Tibial nerve (tissue), 3 donors: ENCODE data around the gene GABRR2.

Experiments used
- POLR2A ChIP-seq, 2 donors: fragments of 450-650 bp; IDR thresholded peaks; one replicate each; pipeline ENCODE4 v1.6.1; 2017; ENCODE audit warnings: antibody characterized with exemption in 2 of 2, mild to moderate bottlenecking in 2 of 2, moderate library complexity in 2 of 2
- TF ChIP-seq, protein P1 (sequence below), 5 experiments: fragments of 200-600 bp in 3 of 5; fragments of 450-650 bp in 2 of 5; sonication (generic) in 3 of 5; IDR thresholded peaks; one replicate each; pipeline ENCODE4 v1.5.1; 2016 to 2019; ENCODE audit warnings: antibody characterized with exemption in 5 of 5, mild to moderate bottlenecking in 3 of 5, moderate library complexity in 2 of 5

DNA sequence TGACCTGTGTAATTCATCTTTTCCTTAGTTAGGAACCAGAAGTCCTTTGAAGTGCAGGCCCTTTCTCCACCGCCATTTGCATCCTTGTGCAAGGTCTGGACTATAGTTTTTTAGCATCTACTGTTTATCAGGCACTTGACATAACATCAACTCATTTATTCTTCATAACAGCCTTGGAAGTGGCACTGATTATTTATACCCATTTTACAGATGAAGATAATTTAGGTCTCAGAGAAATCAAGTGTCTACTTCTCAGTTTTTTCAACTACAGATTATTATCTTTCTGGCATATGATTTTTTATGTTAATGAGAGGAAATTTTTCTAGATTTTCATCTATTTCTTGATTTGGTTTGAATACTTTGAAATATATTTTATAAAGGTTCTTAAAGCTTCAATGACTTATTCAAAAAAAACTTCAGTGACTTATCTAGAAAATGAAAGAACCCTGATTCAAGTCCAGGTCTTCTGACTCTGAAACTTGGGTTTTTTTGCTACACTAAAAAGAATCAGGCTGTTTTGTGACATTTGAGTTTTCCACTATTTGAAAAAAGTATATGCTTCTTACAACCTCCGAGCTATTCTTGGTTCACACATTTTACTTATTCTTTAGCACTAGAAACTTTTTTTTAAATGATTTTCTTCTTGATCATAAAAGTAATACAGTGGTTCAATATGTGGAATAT lies 40.6 kb upstream of the GABRR2 start:
- TF ChIP-seq, protein P1, sequence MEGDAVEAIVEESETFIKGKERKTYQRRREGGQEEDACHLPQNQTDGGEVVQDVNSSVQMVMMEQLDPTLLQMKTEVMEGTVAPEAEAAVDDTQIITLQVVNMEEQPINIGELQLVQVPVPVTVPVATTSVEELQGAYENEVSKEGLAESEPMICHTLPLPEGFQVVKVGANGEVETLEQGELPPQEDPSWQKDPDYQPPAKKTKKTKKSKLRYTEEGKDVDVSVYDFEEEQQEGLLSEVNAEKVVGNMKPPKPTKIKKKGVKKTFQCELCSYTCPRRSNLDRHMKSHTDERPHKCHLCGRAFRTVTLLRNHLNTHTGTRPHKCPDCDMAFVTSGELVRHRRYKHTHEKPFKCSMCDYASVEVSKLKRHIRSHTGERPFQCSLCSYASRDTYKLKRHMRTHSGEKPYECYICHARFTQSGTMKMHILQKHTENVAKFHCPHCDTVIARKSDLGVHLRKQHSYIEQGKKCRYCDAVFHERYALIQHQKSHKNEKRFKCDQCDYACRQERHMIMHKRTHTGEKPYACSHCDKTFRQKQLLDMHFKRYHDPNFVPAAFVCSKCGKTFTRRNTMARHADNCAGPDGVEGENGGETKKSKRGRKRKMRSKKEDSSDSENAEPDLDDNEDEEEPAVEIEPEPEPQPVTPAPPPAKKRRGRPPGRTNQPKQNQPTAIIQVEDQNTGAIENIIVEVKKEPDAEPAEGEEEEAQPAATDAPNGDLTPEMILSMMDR (IDR thresholded peaks at IDR 0.05) = no peak
- TF ChIP-seq POLR2A (IDR thresholded peaks at IDR 0.05) = no peak
